DOHH2 (cell line): ENCODE measurements around the gene OCA2.

Experiments
- EZH2phosphoT487 ChIP-seq: fragments of 200-600 bp; sonication (generic); IDR thresholded peaks from 2 replicates; pipeline ENCODE4 v1.6.1; 2017; ENCODE audit warnings: borderline replicate concordance, mild to moderate bottlenecking, antibody characterized with exemption, low read length, moderate library complexity, mixed read lengths
- TF ChIP-seq, protein P1 (sequence below): fragments of 200-600 bp; sonication (generic); IDR thresholded peaks from one replicate; pipeline ENCODE4 v1.5.1; 2014; ENCODE audit warnings: antibody characterized with exemption, mild to moderate bottlenecking, low read depth, low read length; ENCODE audit not compliant: poor library complexity, severe bottlenecking

DNA sequence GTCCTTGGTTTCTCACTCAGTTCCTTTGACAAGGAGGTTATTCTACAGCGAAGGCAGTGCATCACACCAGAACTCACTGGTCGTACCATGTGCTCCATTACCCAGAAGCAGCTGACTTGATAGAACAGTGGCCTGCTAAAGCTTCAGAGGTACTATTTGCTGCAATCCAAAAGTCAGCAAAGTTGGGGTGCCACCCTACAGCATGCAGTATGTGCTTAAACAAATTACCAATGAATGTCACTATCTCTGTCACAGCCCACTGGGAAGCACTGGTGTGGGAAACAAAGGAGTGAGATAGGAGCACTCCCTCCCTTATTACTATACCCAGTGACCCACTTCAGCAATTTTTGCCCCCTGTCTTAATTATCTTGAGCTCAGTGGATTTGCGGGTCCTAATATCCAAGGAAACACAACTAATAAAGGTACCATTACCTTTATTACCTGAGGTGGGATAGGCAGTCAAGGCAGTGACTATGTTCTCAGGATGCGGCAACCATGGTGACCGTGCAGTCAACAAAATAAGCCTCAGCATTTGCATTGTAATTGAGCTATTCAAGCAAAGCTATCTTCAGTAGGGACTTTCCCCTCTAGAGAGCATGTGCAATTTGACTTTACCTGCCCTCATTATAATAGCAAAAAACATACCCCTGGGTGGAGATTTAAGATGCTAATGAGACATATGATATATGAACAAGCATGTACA lies 199.4 kb downstream of the OCA2 start:
- no peak for TF ChIP-seq EZH2phosphoT487
- TF ChIP-seq, protein P1, sequence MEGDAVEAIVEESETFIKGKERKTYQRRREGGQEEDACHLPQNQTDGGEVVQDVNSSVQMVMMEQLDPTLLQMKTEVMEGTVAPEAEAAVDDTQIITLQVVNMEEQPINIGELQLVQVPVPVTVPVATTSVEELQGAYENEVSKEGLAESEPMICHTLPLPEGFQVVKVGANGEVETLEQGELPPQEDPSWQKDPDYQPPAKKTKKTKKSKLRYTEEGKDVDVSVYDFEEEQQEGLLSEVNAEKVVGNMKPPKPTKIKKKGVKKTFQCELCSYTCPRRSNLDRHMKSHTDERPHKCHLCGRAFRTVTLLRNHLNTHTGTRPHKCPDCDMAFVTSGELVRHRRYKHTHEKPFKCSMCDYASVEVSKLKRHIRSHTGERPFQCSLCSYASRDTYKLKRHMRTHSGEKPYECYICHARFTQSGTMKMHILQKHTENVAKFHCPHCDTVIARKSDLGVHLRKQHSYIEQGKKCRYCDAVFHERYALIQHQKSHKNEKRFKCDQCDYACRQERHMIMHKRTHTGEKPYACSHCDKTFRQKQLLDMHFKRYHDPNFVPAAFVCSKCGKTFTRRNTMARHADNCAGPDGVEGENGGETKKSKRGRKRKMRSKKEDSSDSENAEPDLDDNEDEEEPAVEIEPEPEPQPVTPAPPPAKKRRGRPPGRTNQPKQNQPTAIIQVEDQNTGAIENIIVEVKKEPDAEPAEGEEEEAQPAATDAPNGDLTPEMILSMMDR: no peak
